Peyer's patch (tissue), 4 donors: ENCODE results near the gene KLRB1. TPM values are rescaled to one million over a fixed set of nuclear protein-coding genes. Genes with fewer than 3 reads are reported as not detected.
"Not testable (repeated sequence)": the region's sequence is repeated elsewhere in the genome, so short reads cannot be mapped to it uniquely, and the experiment has no call there.

Source experiments
- DNase-seq, 3 donors: peaks; one replicate each; pipeline ENCODE4 v3.0.0-alpha.2; 2017 to 2019
- H3K27ac ChIP-seq, 4 donors: fragments of 200-600 bp; sonication (generic); one replicate each; pipeline ENCODE4 v1.5.1; 2016 to 2019
- H3K27me3 ChIP-seq, 2 donors: fragments of 200-600 bp; sonication (generic); one replicate each; pipeline ENCODE4 v1.5.1; 2019
- H3K36me3 ChIP-seq, 3 donors: fragments of 200-600 bp; sonication (generic); one replicate each; pipeline ENCODE4 v1.5.1; 2016 to 2019
- H3K4me1 ChIP-seq, 4 donors: fragments of 200-600 bp; sonication (generic); one replicate each; pipeline ENCODE4 v1.5.1; 2016 to 2019
- H3K4me3 ChIP-seq, 4 donors: fragments of 200-600 bp; sonication (generic); 1 replicate in 3 of 4; 2 replicates in 1 of 4; pipeline ENCODE4 v1.5.1; 2016 to 2019; ENCODE audit warnings: mild to moderate bottlenecking in 1 of 4
- H3K9me3 ChIP-seq, 4 donors: fragments of 200-600 bp; sonication (generic); one replicate each; pipeline ENCODE4 v1.5.1; 2016 to 2019; ENCODE audit warnings: mild to moderate bottlenecking in 1 of 4
- CTCF ChIP-seq, 6 experiments: fragments of 450-650 bp in 4 of 6; fragments of 200-600 bp in 2 of 6; sonication (generic) in 1 of 6; IDR thresholded peaks; one replicate each; pipeline ENCODE4 v1.5.1; 2017 to 2019; ENCODE audit warnings: antibody characterized with exemption in 6 of 6, mild to moderate bottlenecking in 3 of 6, moderate library complexity in 1 of 6
- POLR2A ChIP-seq, 2 donors: fragments of 450-650 bp; IDR thresholded peaks; one replicate each; pipeline ENCODE4 v1.5.1; 2017; ENCODE audit warnings: antibody characterized with exemption in 2 of 2, mild to moderate bottlenecking in 2 of 2, moderate library complexity in 2 of 2
- total RNA-seq, 4 donors: library from RNA; depleted of rRNA; stranded (reverse); fragments of >200 nt; gene quantifications; one replicate each; pipeline ENCODE4 v1.1.0, GENCODE V29; 2016

The KLRB1 gene
- total RNA-seq, 4 donors from 2014 or later, result 1.1 to 6.3 (median 3.9) TPM; not detected in 1

- Histone ChIP-seq H3K4me3 (peak overlapping the region; percentile 51 to 65 (median 59)), H3K27me3 (no peaks in the 10 kb centered on the region), H3K9me3 (peaks cover 0 to 5% (median 0%) of the 10 kb centered on the region in 4 donors), H3K4me1 (peaks cover 0 to 6% (median 3%) of the 10 kb centered on the region in 4 donors), H3K27ac (peak overlapping the region; percentile 72 to 91 (median 86)), H3K36me3 (no peaks in the 10 kb centered on the region)
- peak in 1 of 2 donors; percentile 53 for TF ChIP-seq POLR2A (IDR thresholded peaks at IDR 0.05)
- TF ChIP-seq CTCF (IDR thresholded peaks at IDR 0.05), result no peak
- peak; percentile 88 to 96 (median 94) for DNase-seq
These were observed 40.3 kb upstream of the KLRB1 start for GRCh38 chr12:9647825-9648700.

- Histone ChIP-seq H3K4me1 (peaks cover 0 to 6% (median 3%) of the 10 kb centered on the region in 4 donors), H3K36me3 (no peaks in the 10 kb centered on the region), H3K9me3 (peaks cover 0 to 5% (median 0%) of the 10 kb centered on the region in 4 donors), H3K27me3 (no peaks in the 10 kb centered on the region), H3K27ac (peak overlapping the region; percentile 72 to 91 (median 86)), H3K4me3 (peak overlapping the region; percentile 51 to 65 (median 59))
- TF ChIP-seq POLR2A (IDR thresholded peaks at IDR 0.05) (no peak), CTCF (IDR thresholded peaks at IDR 0.05) (no peak)
- DNase-seq, result no peak
These were observed 39.4 kb upstream of the KLRB1 start for GRCh38 chr12:9646794-9647781.

GRCh38 chr12:9644985-9645551 lies 37.4 kb upstream of the KLRB1 start:
- H3K27ac ChIP-seq, result peak overlapping the region in 1 of 4 donors; percentile 27
- not testable (repeated sequence) for H3K36me3 ChIP-seq, H3K9me3 ChIP-seq, H3K4me1 ChIP-seq, H3K27me3 ChIP-seq, H3K4me3 ChIP-seq, DNase-seq

GRCh38 chr12:9643266-9643660 lies 35.5 kb upstream of the KLRB1 start:
- Histone ChIP-seq H3K4me1 (peaks cover 0 to 6% (median 0%) of the 10 kb centered on the region in 4 donors), H3K27me3 (no peaks in the 10 kb centered on the region), H3K4me3 (peak overlapping the region in 2 of 4 donors; percentile 23 to 30), H3K36me3 (no peaks in the 10 kb centered on the region), H3K9me3 (peaks cover 0 to 5% (median 0%) of the 10 kb centered on the region in 4 donors), H3K27ac (peak overlapping the region in 2 of 4 donors; percentile 41 to 66)
- TF ChIP-seq CTCF (IDR thresholded peaks at IDR 0.05), result no peak
- no peak for TF ChIP-seq POLR2A (IDR thresholded peaks at IDR 0.05)
- no peak for DNase-seq

GRCh38 chr12:9642606-9643265 lies 35.0 kb upstream of the KLRB1 start:
- Histone ChIP-seq H3K9me3 (peaks cover 0 to 5% (median 0%) of the 10 kb centered on the region in 4 donors), H3K36me3 (no peaks in the 10 kb centered on the region), H3K27ac (peak overlapping the region in 2 of 4 donors; percentile 41 to 66), H3K27me3 (no peaks in the 10 kb centered on the region), H3K4me1 (peaks cover 0 to 6% (median 0%) of the 10 kb centered on the region in 4 donors), H3K4me3 (peak overlapping the region in 2 of 4 donors; percentile 23 to 30)
- DNase-seq, result peak in 2 of 3 donors; percentile 65 to 75
- TF ChIP-seq CTCF (IDR thresholded peaks at IDR 0.05) (no peak), POLR2A (IDR thresholded peaks at IDR 0.05) (no peak)
